ENCODE results near the gene SNRPB. TPM values are rescaled to one million over a fixed set of nuclear protein-coding genes. Genes with fewer than 3 reads are reported as not detected.

SNRPB gene
- total and polyA plus RNA-seq, 2 of the 13 experiments (the other 11 are each of a cell fraction or from before 2014, with no cell fraction given), result 473 to 844 TPM

DNA sequence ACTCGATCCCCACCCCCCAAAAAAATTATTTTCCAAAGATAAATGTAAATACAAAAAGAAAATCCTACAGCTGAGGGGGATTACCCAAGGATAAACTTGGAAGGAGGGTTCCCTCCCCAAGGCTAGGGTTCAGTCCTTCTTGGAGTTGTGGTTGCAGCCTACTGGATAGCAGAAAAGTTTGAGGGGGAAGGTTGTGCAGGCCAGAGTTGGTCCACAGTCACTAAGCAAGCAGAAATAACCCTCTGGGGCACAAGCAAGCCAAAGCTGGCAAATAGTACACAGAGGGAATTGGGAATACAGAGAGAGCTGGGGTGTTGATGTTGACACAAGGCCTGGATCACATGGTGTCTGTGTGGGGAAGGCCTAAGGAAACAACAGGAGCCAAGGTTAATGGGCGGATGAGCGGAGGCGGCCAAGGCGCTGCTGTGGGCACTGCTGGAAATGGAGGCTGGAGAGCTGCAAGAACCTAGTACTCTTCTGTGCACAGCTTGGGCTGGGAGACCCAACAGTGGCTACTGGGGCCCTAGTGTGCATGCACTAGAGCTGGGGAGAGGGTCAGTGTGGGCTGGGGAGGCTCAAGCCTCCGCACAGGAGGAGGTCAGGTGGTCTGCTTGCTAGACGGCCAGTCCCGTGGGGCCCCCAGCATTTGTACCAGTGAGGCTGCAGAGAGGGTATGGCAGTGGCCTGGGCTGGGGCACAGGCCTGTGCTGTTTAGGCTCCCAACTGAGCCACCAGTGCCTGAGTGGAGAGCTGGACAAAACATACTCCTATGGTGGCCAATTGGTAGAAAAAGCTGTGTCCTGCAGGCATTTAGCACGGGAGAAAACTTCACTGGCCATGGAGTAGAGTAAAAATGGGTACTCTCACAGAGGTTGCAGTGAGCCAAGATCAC is 5.5 kb upstream of the SNRPB start (continued):
- TF ChIP-seq, protein P1, sequence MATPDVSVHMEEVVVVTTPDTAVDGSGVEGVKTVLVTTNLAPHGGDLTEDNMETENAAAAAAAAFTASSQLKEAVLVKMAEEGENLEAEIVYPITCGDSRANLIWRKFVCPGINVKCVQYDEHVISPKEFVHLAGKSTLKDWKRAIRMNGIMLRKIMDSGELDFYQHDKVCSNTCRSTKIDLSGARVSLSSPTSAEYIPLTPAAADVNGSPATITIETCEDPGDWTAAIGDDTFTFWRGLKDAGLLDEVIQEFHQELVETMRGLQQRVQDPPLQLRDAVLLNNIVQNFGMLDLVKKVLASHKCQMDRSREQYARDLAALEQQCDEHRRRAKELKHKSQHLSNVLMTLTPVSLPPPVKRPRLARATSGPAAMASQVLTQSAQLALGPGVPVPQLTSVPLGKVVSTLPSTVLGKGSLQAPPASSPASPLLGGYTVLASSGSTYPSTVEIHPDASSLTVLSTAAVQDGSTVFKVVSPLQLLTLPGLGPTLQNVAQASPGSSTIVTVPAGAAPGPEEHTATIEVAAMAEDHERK (CRISPR knock-in tag; IDR thresholded peaks at IDR 0.05; ENCODE audit: low read depth), result no peak
- TF ChIP-seq, protein P2, sequence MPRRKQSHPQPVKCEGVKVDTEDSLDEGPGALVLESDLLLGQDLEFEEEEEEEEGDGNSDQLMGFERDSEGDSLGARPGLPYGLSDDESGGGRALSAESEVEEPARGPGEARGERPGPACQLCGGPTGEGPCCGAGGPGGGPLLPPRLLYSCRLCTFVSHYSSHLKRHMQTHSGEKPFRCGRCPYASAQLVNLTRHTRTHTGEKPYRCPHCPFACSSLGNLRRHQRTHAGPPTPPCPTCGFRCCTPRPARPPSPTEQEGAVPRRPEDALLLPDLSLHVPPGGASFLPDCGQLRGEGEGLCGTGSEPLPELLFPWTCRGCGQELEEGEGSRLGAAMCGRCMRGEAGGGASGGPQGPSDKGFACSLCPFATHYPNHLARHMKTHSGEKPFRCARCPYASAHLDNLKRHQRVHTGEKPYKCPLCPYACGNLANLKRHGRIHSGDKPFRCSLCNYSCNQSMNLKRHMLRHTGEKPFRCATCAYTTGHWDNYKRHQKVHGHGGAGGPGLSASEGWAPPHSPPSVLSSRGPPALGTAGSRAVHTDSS (CRISPR knock-in tag; conservative IDR thresholded peaks at IDR 0.05), result no peak
- TF ChIP-seq, protein P3, sequence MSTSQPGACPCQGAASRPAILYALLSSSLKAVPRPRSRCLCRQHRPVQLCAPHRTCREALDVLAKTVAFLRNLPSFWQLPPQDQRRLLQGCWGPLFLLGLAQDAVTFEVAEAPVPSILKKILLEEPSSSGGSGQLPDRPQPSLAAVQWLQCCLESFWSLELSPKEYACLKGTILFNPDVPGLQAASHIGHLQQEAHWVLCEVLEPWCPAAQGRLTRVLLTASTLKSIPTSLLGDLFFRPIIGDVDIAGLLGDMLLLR (CRISPR knock-in tag; IDR thresholded peaks at IDR 0.05), result 0 out of 2 replicates have a peak, but pooled peaks have one; percentile 52
- TF ChIP-seq PPARG (CRISPR knock-in tag; conservative IDR thresholded peaks at IDR 0.05) (peak; percentile 50; the same call in 1 of the 2 replicates), ISX (CRISPR knock-in tag; conservative IDR thresholded peaks at IDR 0.05) (peak; percentile 51; the same call in 1 of the 2 replicates), CCDC6 (CRISPR knock-in tag; IDR thresholded peaks at IDR 0.05) (peak; percentile 68), ZNF343 (CRISPR knock-in tag; IDR thresholded peaks at IDR 0.05) (peak; percentile 32; the same call in 1 of the 2 replicates), DR1 (CRISPR knock-in tag; IDR thresholded peaks at IDR 0.05) (no peak), ZNF792 (CRISPR knock-in tag; IDR thresholded peaks at IDR 0.05) (0 out of 2 replicates have a peak, but pooled peaks have one; percentile 72), ZNF577 (CRISPR knock-in tag; IDR thresholded peaks at IDR 0.05; ENCODE audit: borderline replicate concordance, low read depth) (no peak), ZNF441 (CRISPR knock-in tag; IDR thresholded peaks at IDR 0.05; ENCODE audit: borderline replicate concordance) (no peak; the same call in 1 of the 2 replicates), SCMH1 (CRISPR knock-in tag; IDR thresholded peaks at IDR 0.05; ENCODE audit: borderline replicate concordance) (no peak), ZNF333 (CRISPR knock-in tag; IDR thresholded peaks at IDR 0.05; ENCODE audit: borderline replicate concordance) (no peak; the same call in 1 of the 2 replicates), ZNF83 (CRISPR knock-in tag; IDR thresholded peaks at IDR 0.05; ENCODE audit: borderline replicate concordance) (no peak)
- TF ChIP-seq, protein P4, sequence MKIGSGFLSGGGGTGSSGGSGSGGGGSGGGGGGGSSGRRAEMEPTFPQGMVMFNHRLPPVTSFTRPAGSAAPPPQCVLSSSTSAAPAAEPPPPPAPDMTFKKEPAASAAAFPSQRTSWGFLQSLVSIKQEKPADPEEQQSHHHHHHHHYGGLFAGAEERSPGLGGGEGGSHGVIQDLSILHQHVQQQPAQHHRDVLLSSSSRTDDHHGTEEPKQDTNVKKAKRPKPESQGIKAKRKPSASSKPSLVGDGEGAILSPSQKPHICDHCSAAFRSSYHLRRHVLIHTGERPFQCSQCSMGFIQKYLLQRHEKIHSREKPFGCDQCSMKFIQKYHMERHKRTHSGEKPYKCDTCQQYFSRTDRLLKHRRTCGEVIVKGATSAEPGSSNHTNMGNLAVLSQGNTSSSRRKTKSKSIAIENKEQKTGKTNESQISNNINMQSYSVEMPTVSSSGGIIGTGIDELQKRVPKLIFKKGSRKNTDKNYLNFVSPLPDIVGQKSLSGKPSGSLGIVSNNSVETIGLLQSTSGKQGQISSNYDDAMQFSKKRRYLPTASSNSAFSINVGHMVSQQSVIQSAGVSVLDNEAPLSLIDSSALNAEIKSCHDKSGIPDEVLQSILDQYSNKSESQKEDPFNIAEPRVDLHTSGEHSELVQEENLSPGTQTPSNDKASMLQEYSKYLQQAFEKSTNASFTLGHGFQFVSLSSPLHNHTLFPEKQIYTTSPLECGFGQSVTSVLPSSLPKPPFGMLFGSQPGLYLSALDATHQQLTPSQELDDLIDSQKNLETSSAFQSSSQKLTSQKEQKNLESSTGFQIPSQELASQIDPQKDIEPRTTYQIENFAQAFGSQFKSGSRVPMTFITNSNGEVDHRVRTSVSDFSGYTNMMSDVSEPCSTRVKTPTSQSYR (CRISPR knock-in tag; IDR thresholded peaks at IDR 0.05; ENCODE audit: borderline replicate concordance), result peak; percentile 75; the same call in 1 of the 2 replicates
- TF ChIP-seq, protein P5, sequence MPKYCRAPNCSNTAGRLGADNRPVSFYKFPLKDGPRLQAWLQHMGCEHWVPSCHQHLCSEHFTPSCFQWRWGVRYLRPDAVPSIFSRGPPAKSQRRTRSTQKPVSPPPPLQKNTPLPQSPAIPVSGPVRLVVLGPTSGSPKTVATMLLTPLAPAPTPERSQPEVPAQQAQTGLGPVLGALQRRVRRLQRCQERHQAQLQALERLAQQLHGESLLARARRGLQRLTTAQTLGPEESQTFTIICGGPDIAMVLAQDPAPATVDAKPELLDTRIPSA (CRISPR knock-in tag; IDR thresholded peaks at IDR 0.05; ENCODE audit: borderline replicate concordance), result no peak
- TF ChIP-seq, protein P6, sequence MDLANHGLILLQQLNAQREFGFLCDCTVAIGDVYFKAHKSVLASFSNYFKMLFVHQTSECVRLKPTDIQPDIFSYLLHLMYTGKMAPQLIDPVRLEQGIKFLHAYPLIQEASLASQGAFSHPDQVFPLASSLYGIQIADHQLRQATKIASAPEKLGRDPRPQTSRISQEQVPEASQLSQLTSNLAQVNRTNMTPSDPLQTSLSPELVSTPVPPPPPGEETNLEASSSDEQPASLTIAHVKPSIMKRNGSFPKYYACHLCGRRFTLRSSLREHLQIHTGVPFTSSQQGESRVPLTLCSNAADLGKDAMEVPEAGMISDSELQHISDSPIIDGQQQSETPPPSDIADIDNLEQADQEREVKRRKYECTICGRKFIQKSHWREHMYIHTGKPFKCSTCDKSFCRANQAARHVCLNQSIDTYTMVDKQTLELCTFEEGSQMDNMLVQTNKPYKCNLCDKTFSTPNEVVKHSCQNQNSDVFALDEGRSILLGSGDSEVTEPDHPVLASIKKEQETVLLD (CRISPR knock-in tag; IDR thresholded peaks at IDR 0.05; ENCODE audit: low read depth), result no peak
